H1 (cell line): Measurements from ENCODE around the gene GRID1. TPM values are rescaled to one million over a fixed set of nuclear protein-coding genes. Genes with fewer than 3 reads are reported as not detected.

ENCODE experiments used
- CTCF ChIA-PET: fragments of 300-600 bp; sonication (Branson Sonifier 250); formaldehyde crosslinking; loops from one replicate; lab custom pipeline; 2021; ENCODE audit not compliant: partially characterized antibody; lab: Charles Lee
- POLR2A ChIA-PET: fragments of 300-600 bp; sonication (Branson Sonifier 250); formaldehyde crosslinking; loops from one replicate; lab custom pipeline; 2021; ENCODE audit warnings: inconsistent platforms; ENCODE audit not compliant: partially characterized antibody; lab: Charles Lee
- DNase-seq, 2 experiments: peaks; one replicate each; pipeline versions ENCODE4 v3.0.0 to v3.0.0-alpha.2; 2010 to 2022; ENCODE audit warnings: low spot score in 2 of 2, low read depth in 1 of 2, mixed read lengths in 1 of 2
- FAIRE-seq: peaks from 2 replicates; lab custom pipeline; 2011; peaks lifted over from hg19 to GRCh38; lab: Jason Lieb, UNC
- H2AFZ ChIP-seq: 2 replicates; pipeline ENCODE4 v1.8.1; 2012; ENCODE audit warnings: low read length, inconsistent platforms
- H2AK5ac ChIP-seq: 2 replicates; pipeline ENCODE4 v1.6.1; 2013; ENCODE audit warnings: low read depth, low read length
- H2BK120ac ChIP-seq: replicated peaks from 2 replicates; pipeline ENCODE3; 2013; ENCODE audit warnings: low read depth, low read length, inconsistent platforms
- H2BK12ac ChIP-seq: 2 replicates; pipeline ENCODE4 v1.6.1; 2013; ENCODE audit warnings: low read depth, low read length
- H2BK15ac ChIP-seq: 2 replicates; pipeline ENCODE4 v1.6.1; 2013; ENCODE audit warnings: low read length
- H2BK20ac ChIP-seq: 2 replicates; pipeline ENCODE4 v1.6.1; 2013; ENCODE audit warnings: low read length
- H2BK5ac ChIP-seq: 2 replicates; pipeline ENCODE4 v1.6.1; 2013; ENCODE audit warnings: low read depth, low read length
- H3K14ac ChIP-seq: 2 replicates; pipeline ENCODE4 v1.6.1; 2013; ENCODE audit warnings: inconsistent platforms; ENCODE audit not compliant: insufficient read length
- H3K18ac ChIP-seq: 2 replicates; pipeline ENCODE4 v1.6.1; 2013; ENCODE audit warnings: low read length; ENCODE audit errors: extremely low read depth
- H3K23ac ChIP-seq: 2 replicates; pipeline ENCODE4 v1.6.1; 2013; ENCODE audit warnings: inconsistent platforms; ENCODE audit not compliant: insufficient read length
- H3K23me2 ChIP-seq: 2 replicates; pipeline ENCODE4 v1.6.1; 2013; ENCODE audit warnings: low read depth, low read length
- H3K27ac ChIP-seq: 2 replicates; pipeline ENCODE4 v1.6.1; 2011; ENCODE audit warnings: low read depth, low read length, inconsistent platforms
- H3K27me3 ChIP-seq, 4 experiments: replicated peaks in 1 of 4; 1 replicate in 1 of 4; 2 replicates in 3 of 4; pipeline versions ENCODE4 v1.6.1 to v1.8.1; 2011 to 2013; ENCODE audit warnings: low read length in 3 of 4, mild to moderate bottlenecking in 3 of 4, inconsistent platforms in 2 of 4, mixed read lengths in 2 of 4, moderate library complexity in 1 of 4; ENCODE audit not compliant: control insufficient read depth in 3 of 4, insufficient read depth in 3 of 4; ENCODE audit errors: extremely low read depth in 1 of 4
- H3K36me3 ChIP-seq, 4 experiments: 2 replicates each; pipeline versions ENCODE4 v1.6.1 to v1.8.1; 2011 to 2013; ENCODE audit warnings: mild to moderate bottlenecking in 4 of 4, low read length in 3 of 4, moderate library complexity in 2 of 4, control low read depth in 1 of 4, inconsistent platforms in 1 of 4; ENCODE audit not compliant: insufficient read depth in 4 of 4, control insufficient read depth in 2 of 4
- H3K4ac ChIP-seq: replicated peaks from 2 replicates; pipeline ENCODE3; 2013; ENCODE audit warnings: low read length, low read depth, mixed read lengths, inconsistent platforms; ENCODE audit not compliant: insufficient read length
- H3K4me1 ChIP-seq, 4 experiments: replicated peaks in 1 of 4; 1 replicate in 1 of 4; 2 replicates in 3 of 4; pipeline versions ENCODE4 v1.6.1 to v1.8.1; 2011 to 2013; ENCODE audit warnings: low read length in 3 of 4, inconsistent platforms in 2 of 4, mixed read lengths in 1 of 4; ENCODE audit not compliant: insufficient read depth in 4 of 4, control insufficient read depth in 3 of 4
- H3K4me2 ChIP-seq, 2 experiments: 2 replicates each; pipeline versions ENCODE4 v1.6.1 to v1.8.1; 2011 to 2013; ENCODE audit warnings: low read depth in 2 of 2, low read length in 2 of 2, control low read depth in 1 of 2, inconsistent platforms in 1 of 2, mild to moderate bottlenecking in 1 of 2; ENCODE audit not compliant: insufficient read depth in 1 of 2
- H3K4me3 ChIP-seq, 4 experiments: fragments of 200-600, 300-600 bp in 1 of 4; sonication (generic), shearing (Covaris generic), sonication (Bioruptor Twin) in 1 of 4; 2 replicates each; pipeline versions ENCODE4 v1.5.1 to v1.8.1; 2011 to 2016; ENCODE audit warnings: low read length in 4 of 4, low read depth in 3 of 4, control low read depth in 2 of 4, inconsistent platforms in 2 of 4, mild to moderate bottlenecking in 2 of 4, mixed read lengths in 1 of 4, moderate library complexity in 1 of 4; ENCODE audit not compliant: insufficient read depth in 2 of 4; ENCODE audit errors: extremely low read depth in 1 of 4
- H3K56ac ChIP-seq: replicated peaks from 2 replicates; pipeline ENCODE3; 2013; ENCODE audit warnings: low read depth, mild to moderate bottlenecking, mixed read lengths, low read length, inconsistent platforms; ENCODE audit not compliant: insufficient read length
- H3K79me1 ChIP-seq: 2 replicates; pipeline ENCODE4 v1.6.1; 2013; ENCODE audit warnings: low read depth, low read length, control low read depth
- H3K79me2 ChIP-seq, 2 experiments: 2 replicates each; pipeline versions ENCODE4 v1.6.1 to v1.8.1; 2012 to 2013; ENCODE audit warnings: low read length in 2 of 2, mild to moderate bottlenecking in 2 of 2, inconsistent platforms in 1 of 2; ENCODE audit not compliant: insufficient read depth in 2 of 2, control insufficient read depth in 1 of 2
- H3K9ac ChIP-seq, 4 experiments: replicated peaks in 1 of 4; 1 replicate in 1 of 4; 2 replicates in 3 of 4; pipeline versions ENCODE4 v1.6.1 to v1.8.1; 2011 to 2013; ENCODE audit warnings: low read depth in 3 of 4, low read length in 3 of 4, control low read depth in 2 of 4, mild to moderate bottlenecking in 2 of 4, moderate library complexity in 2 of 4, inconsistent platforms in 1 of 4; ENCODE audit errors: extremely low read depth in 1 of 4
- H3K9me3 ChIP-seq, 2 experiments: 2 replicates each; pipeline versions ENCODE4 v1.6.1 to v1.8.1; 2012 to 2013; ENCODE audit warnings: mild to moderate bottlenecking in 2 of 2, moderate library complexity in 2 of 2, control low read depth in 1 of 2, inconsistent platforms in 1 of 2, low read depth in 1 of 2, low read length in 1 of 2, mixed read lengths in 1 of 2; ENCODE audit not compliant: insufficient read depth in 2 of 2
- H4K20me1 ChIP-seq, 2 experiments: replicated peaks in 1 of 2; 2 replicates each; pipeline versions ENCODE3 to v1.8.1; 2011 to 2013; ENCODE audit warnings: inconsistent platforms in 2 of 2, low read length in 2 of 2, mild to moderate bottlenecking in 1 of 2; ENCODE audit not compliant: insufficient read depth in 2 of 2, control insufficient read depth in 1 of 2
- H4K5ac ChIP-seq: 2 replicates; pipeline ENCODE4 v1.6.1; 2013; ENCODE audit warnings: low read length, low read depth, mixed read lengths, inconsistent platforms; ENCODE audit not compliant: insufficient read length
- H4K8ac ChIP-seq: 2 replicates; pipeline ENCODE4 v1.8.0; 2013; ENCODE audit warnings: mild to moderate bottlenecking, moderate library complexity, low read length, inconsistent platforms; ENCODE audit not compliant: insufficient read depth; ENCODE audit errors: extremely low read depth
- H4K91ac ChIP-seq: replicated peaks from 2 replicates; pipeline ENCODE3; 2013; ENCODE audit warnings: low read length, mixed read lengths, inconsistent platforms; ENCODE audit not compliant: insufficient read length
- KDM5A ChIP-seq: fragments of 200-600 bp; IDR thresholded peaks from 2 replicates; pipeline ENCODE4 v1.7.1; 2012; ENCODE audit warnings: mild to moderate bottlenecking, low read length, inconsistent platforms, mixed read lengths
- MAX ChIP-seq: IDR thresholded peaks from 2 replicates; pipeline ENCODE4 v1.6.1; 2012; ENCODE audit warnings: inconsistent platforms
- PHF8 ChIP-seq: fragments of 200-600 bp; sonication (generic); conservative IDR thresholded peaks from 2 replicates; pipeline ENCODE4 v1.7.1; 2012; ENCODE audit warnings: low read depth, mild to moderate bottlenecking, inconsistent platforms, low read length, moderate library complexity
- POLR2A ChIP-seq, 2 experiments: IDR thresholded peaks; 1 replicate in 1 of 2; 2 replicates in 1 of 2; pipeline ENCODE4 v1.6.1; 2011; ENCODE audit warnings: low read depth in 2 of 2, low read length in 2 of 2, mild to moderate bottlenecking in 2 of 2; ENCODE audit errors: control extremely low read depth in 1 of 2
- RFX5 ChIP-seq: IDR thresholded peaks from 2 replicates; pipeline ENCODE4 v1.6.1; 2011; ENCODE audit warnings: low read depth, low read length, improper control_type of control experiment, borderline replicate concordance
- TBP ChIP-seq: IDR thresholded peaks from 2 replicates; pipeline ENCODE4 v1.6.1; 2011; ENCODE audit warnings: low read depth, low read length, improper control_type of control experiment
- TEAD4 ChIP-seq: IDR thresholded peaks from 2 replicates; pipeline ENCODE4 v1.6.1; 2012; ENCODE audit warnings: low read depth, low read length, inconsistent platforms, mixed read lengths
- ZNF274 ChIP-seq: IDR thresholded peaks from 2 replicates; pipeline ENCODE4 v1.7.0; 2012; ENCODE audit warnings: low read length, borderline replicate concordance; ENCODE audit errors: extremely low read depth
- WGBS, 2 experiments: shearing (Covaris generic) in 1 of 2; methylation state at CpG; one replicate each; pipeline versions ENCODE4 v1.1.6 to v1.1.7; 2013 to 2015; ENCODE audit warnings: low lambda C conversion rate in 2 of 2, mixed read lengths in 2 of 2, inconsistent platforms in 1 of 2, low coverage in 1 of 2, missing lambda C conversion rate in 1 of 2; ENCODE audit not compliant: insufficient replicate concordance in 2 of 2, insufficient coverage in 1 of 2, insufficient read length in 1 of 2; ENCODE audit errors: extremely low coverage in 1 of 2, missing lambda C conversion rate in 1 of 2; 5-methylcytosine and 5-hydroxymethylcytosine counted together
- polyA plus RNA-seq, 7 experiments: library from polyadenylated mRNA; depleted of rRNA in 3 of 7; stranded (reverse) in 5 of 7; unstranded in 2 of 7; fragments of >200 nt in 5 of 7; fragments of 200-250 nt in 2 of 7; gene quantifications; 1 replicate in 5 of 7; 2 replicates in 1 of 7; 4 replicates in 1 of 7; pipeline versions ENCODE4 v1.2.1 to v1.2.3, GENCODE V29; 2011 to 2013; ENCODE audit warnings: missing spikeins in 2 of 7, mixed read lengths in 2 of 7
- total RNA-seq: library from RNA; stranded (reverse); fragmentation: NEBNext Ultra II Directional; extraction: Animal tissue kit (Norgen Biotek cat#: 25700); gene quantifications from 2 replicates; pipeline ENCODE4 v1.2.1, GENCODE V29; 2021

GRID1 gene
- total and polyA plus RNA-seq, 2 of the 8 experiments (the other 6 are each of a cell fraction or from before 2014, with no cell fraction given) = 0.22 to 0.30 TPM

GRCh38 chr10:85719408-85719807 is 647.2 kb downstream of the GRID1 start:
- Histone ChIP-seq H3K4me1 (no peaks in the 10 kb centered on the region; a peak in 1 of 7 replicates), H4K5ac (no peak overlapping the region), H3K56ac (no peak overlapping the region), H3K14ac (no peak overlapping the region), H2AFZ (no peak overlapping the region), H2BK20ac (no peak overlapping the region), H4K8ac (no peak overlapping the region), H3K27me3 (no peaks in the 10 kb centered on the region), H3K4me2 (no peak overlapping the region), H3K23ac (no peak overlapping the region), H3K4me3 (no peak overlapping the region), H3K4ac (no peak overlapping the region), H2BK15ac (no peak overlapping the region), H3K9ac (no peak overlapping the region), H2BK5ac (no peak overlapping the region), H3K79me1 (no peaks in the 10 kb centered on the region), H3K79me2 (no peaks in the 10 kb centered on the region), H2AK5ac (no peak overlapping the region), H3K27ac (no peak overlapping the region), H4K91ac (no peak overlapping the region), H4K20me1 (no peaks in the 10 kb centered on the region), H3K23me2 (no peaks in the 10 kb centered on the region), H3K18ac (no peak overlapping the region), H3K9me3 (no peaks in the 10 kb centered on the region), H2BK120ac (no peak overlapping the region), H3K36me3 (no peaks in the 10 kb centered on the region), H2BK12ac (no peak overlapping the region)
- DNase-seq (no peak), FAIRE-seq (no peak)
- ChIA-PET POLR2A (no interaction called here), CTCF (no interaction called here)
- 98% methylated on average over 3 of the region's 3 CpGs; no CpG with 5 or more reads in 1 of the 2 experiments for WGBS, 2 experiments
- no peak for TF ChIP-seq TBP
- no peak for TF ChIP-seq MAX
- TF ChIP-seq PHF8 = no peak
- no peak for TF ChIP-seq KDM5A
- TF ChIP-seq TEAD4 = no peak
- TF ChIP-seq RFX5 = no peak
- TF ChIP-seq ZNF274 = no peak
- no peak for TF ChIP-seq POLR2A (IDR thresholded peaks at IDR 0.05; ENCODE audit: control extremely low read depth in 1 of 2, low read depth in 2 of 2, low read length in 2 of 2)
